Natural killer cell (primary cell): ENCODE results near the gene RCAN2. TPM values are rescaled to one million over a fixed set of nuclear protein-coding genes. Genes with fewer than 3 reads are reported as not detected.

Source experiments
- ATAC-seq, 3 donors: fragments of 150-1000 bp in 2 of 3; fragments of 200-7000 bp in 1 of 3; cut with Tn5 transposase; 1 replicate in 1 of 3; 2 replicates in 2 of 3; pipeline ENCODE4 v1.10.0; 2021; ENCODE audit warnings: mild to moderate bottlenecking in 2 of 3, moderate library complexity in 2 of 3
- DNase-seq, 2 donors: peaks; one replicate each; pipeline versions ENCODE4 v3.0.0 to v3.0.0-alpha.2; 2013 to 2021; ENCODE audit warnings: mixed read lengths in 1 of 2
- H3K27ac ChIP-seq: one replicate; pipeline ENCODE4 v1.5.1; 2013; ENCODE audit warnings: mild to moderate bottlenecking, low read length
- H3K27me3 ChIP-seq: one replicate; pipeline ENCODE4 v1.6.1; 2013; ENCODE audit warnings: low read length; ENCODE audit not compliant: control insufficient read depth, insufficient read depth
- H3K36me3 ChIP-seq: one replicate; pipeline ENCODE4 v1.6.1; 2013; ENCODE audit warnings: low read length; ENCODE audit not compliant: control insufficient read depth, insufficient read depth
- H3K4me1 ChIP-seq: one replicate; pipeline ENCODE4 v1.6.1; 2013; ENCODE audit warnings: low read length; ENCODE audit not compliant: control insufficient read depth, insufficient read depth
- H3K4me3 ChIP-seq: one replicate; pipeline ENCODE4 v1.5.1; 2013; ENCODE audit warnings: low read length
- H3K9me3 ChIP-seq: one replicate; pipeline ENCODE4 v1.6.1; 2013; ENCODE audit warnings: low read length; ENCODE audit not compliant: control insufficient read depth, insufficient read depth
- H3K27ac Mint-ChIP-seq, 2 donors: one replicate each; pipeline ENCODE4 v1.8.0; 2022; ENCODE audit warnings: mild to moderate bottlenecking in 2 of 2, mixed read lengths in 2 of 2, moderate library complexity in 1 of 2
- H3K27me3 Mint-ChIP-seq, 2 donors: one replicate each; pipeline ENCODE4 v1.8.0; 2022; ENCODE audit warnings: low read depth in 2 of 2, mixed read lengths in 2 of 2
- H3K36me3 Mint-ChIP-seq: one replicate; pipeline ENCODE4 v1.8.0; 2022; ENCODE audit warnings: mixed read lengths
- H3K4me1 Mint-ChIP-seq, 2 donors: one replicate each; pipeline ENCODE4 v1.8.0; 2022; ENCODE audit warnings: mixed read lengths in 2 of 2
- H3K4me3 Mint-ChIP-seq: one replicate; pipeline ENCODE4 v1.8.0; 2022; ENCODE audit warnings: mild to moderate bottlenecking, moderate library complexity, mixed read lengths
- H3K9me3 Mint-ChIP-seq, 2 donors: one replicate each; pipeline ENCODE4 v1.8.0; 2022; ENCODE audit warnings: mixed read lengths in 2 of 2
- WGBS: methylation state at CpG from one replicate; pipeline ENCODE4 v1.1.7; 2013; ENCODE audit warnings: missing lambda C conversion rate; ENCODE audit not compliant: insufficient coverage; 5-methylcytosine and 5-hydroxymethylcytosine counted together
- intact Hi-C: fragments of 100-400 bp; cut with micrococcal nuclease; formaldehyde crosslinking; loops from one replicate; pipeline ENCODE4 v1.14.2; 2022
- total RNA-seq, 4 donors: library from RNA; stranded (reverse); fragments of 120-200 nt in 1 of 4; gene quantifications; one replicate each; pipeline versions ENCODE4 v1.2.3 to v1.2.4, GENCODE V29; 2013 to 2022
- TF ChIP-seq, protein P1 (sequence below): fragments of 200-600 bp; IDR thresholded peaks from one replicate; pipeline ENCODE4 v1.8.0; 2022; ENCODE audit warnings: antibody characterized with exemption

RCAN2 gene
- total RNA-seq, 3 donors from 2014 or later (not counting 1 experiment from before 2014, with no cell fraction given): 0.43 TPM; not detected in 2

DNA sequence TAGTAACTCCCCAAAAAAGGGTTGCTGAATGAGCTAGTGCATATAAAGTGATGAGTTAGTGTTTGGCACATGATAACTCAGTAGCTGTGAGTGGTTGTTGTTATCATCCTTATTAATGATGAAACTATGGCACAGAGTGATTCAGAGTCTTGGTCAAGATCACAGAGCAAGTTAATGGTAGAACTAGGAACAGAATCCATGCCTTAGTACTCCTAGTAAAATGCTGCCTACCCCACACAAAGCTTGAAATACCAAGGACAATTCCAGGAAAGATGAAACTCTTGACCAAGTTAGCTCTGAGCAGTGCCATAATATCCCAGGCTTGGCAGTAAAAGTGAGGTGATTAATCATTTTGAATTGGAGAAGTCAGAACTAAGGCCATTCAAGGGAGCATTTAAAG lies 211.4 kb downstream of the RCAN2 start:
- no peaks in the 10 kb centered on the region for H3K36me3 Mint-ChIP-seq
- H3K4me3 Mint-ChIP-seq: no peak overlapping the region
- Histone ChIP-seq H3K9me3 (no peaks in the 10 kb centered on the region), H3K27ac (no peak overlapping the region), H3K36me3 (no peaks in the 10 kb centered on the region), H3K4me1 (no peaks in the 10 kb centered on the region), H3K27me3 (no peaks in the 10 kb centered on the region), H3K4me3 (no peak overlapping the region)
- no peak for DNase-seq
- TF ChIP-seq, protein P1, sequence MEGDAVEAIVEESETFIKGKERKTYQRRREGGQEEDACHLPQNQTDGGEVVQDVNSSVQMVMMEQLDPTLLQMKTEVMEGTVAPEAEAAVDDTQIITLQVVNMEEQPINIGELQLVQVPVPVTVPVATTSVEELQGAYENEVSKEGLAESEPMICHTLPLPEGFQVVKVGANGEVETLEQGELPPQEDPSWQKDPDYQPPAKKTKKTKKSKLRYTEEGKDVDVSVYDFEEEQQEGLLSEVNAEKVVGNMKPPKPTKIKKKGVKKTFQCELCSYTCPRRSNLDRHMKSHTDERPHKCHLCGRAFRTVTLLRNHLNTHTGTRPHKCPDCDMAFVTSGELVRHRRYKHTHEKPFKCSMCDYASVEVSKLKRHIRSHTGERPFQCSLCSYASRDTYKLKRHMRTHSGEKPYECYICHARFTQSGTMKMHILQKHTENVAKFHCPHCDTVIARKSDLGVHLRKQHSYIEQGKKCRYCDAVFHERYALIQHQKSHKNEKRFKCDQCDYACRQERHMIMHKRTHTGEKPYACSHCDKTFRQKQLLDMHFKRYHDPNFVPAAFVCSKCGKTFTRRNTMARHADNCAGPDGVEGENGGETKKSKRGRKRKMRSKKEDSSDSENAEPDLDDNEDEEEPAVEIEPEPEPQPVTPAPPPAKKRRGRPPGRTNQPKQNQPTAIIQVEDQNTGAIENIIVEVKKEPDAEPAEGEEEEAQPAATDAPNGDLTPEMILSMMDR: no peak
- no peak for ATAC-seq
- no peak overlapping the region for H3K27ac Mint-ChIP-seq
- H3K27me3 Mint-ChIP-seq: peaks cover 0 to 22% of the 10 kb centered on the region in 2 donors
- no peaks in the 10 kb centered on the region for H3K4me1 Mint-ChIP-seq
- no peaks in the 10 kb centered on the region for H3K9me3 Mint-ChIP-seq
- intact Hi-C loops: no loop called here

DNA sequence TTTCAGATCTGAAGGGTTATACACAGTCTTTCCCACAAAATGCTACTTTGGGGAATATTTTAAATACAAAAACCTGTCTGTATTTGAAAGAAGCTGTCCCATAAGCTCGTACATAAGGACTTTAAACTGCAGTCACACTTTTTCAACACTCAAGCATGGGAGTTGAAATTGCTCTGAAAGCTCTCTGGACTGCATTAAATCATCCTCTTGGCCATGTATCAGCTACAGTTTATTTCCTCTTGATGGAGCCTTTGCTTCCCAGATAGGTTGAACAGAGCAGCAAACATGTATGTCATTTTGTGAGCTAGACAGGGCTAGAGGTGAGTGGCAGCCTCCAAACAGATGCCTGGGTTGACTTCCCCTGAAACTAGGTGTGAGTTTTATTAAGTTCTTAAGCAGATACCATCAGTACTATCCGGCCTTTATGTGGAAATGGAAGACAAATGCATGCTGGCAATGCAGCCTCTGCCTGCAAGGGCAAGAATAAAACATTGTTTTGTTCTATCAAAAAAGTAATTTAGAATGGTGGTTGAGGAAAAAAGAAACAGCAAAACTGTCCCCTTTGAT lies 214.6 kb downstream of the RCAN2 start:
- Histone ChIP-seq H3K4me1 (no peaks in the 10 kb centered on the region), H3K27ac (no peak overlapping the region), H3K36me3 (no peaks in the 10 kb centered on the region), H3K4me3 (no peak overlapping the region), H3K27me3 (no peaks in the 10 kb centered on the region), H3K9me3 (no peaks in the 10 kb centered on the region)
- WGBS: 80% methylated on average over 2 of the region's 2 CpGs
- no peaks in the 10 kb centered on the region for H3K9me3 Mint-ChIP-seq
- H3K36me3 Mint-ChIP-seq: no peaks in the 10 kb centered on the region
- no peak overlapping the region for H3K4me3 Mint-ChIP-seq
- TF ChIP-seq, protein P1: no peak
- H3K4me1 Mint-ChIP-seq: peaks cover 0 to 9% of the 10 kb centered on the region in 2 donors
- DNase-seq (no peak), ATAC-seq (no peak)
- intact Hi-C loops: no loop called here
- peaks cover 0 to 22% of the 10 kb centered on the region in 2 donors for H3K27me3 Mint-ChIP-seq
- no peak overlapping the region for H3K27ac Mint-ChIP-seq

DNA sequence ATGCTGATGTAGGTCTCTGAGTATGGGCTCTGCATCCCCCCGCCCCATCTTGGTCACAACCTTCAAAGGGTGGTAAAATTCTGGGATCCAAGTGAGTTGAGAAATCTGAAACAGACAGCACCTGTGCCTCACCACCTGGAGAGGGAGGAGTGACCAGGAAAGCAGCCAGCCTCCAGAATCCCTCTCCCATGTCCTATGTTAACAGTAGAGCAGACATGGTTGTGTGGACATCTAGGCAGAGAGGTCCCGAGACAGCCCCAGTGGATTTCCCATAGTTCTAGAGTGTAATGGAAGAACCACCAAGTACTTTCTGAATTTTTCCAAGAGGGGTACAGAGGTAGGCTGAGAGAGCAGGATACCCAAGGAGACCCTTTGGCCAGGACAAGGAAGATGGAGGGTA lies 216.7 kb downstream of the RCAN2 start:
- Histone ChIP-seq H3K9me3 (no peaks in the 10 kb centered on the region), H3K27me3 (no peaks in the 10 kb centered on the region), H3K27ac (no peak overlapping the region), H3K4me1 (no peaks in the 10 kb centered on the region), H3K36me3 (no peaks in the 10 kb centered on the region), H3K4me3 (no peak overlapping the region)
- DNase-seq (no peak), ATAC-seq (no peak)
- H3K27ac Mint-ChIP-seq: no peak overlapping the region
- TF ChIP-seq, protein P1: no peak
- H3K4me1 Mint-ChIP-seq: peaks cover 0 to 9% of the 10 kb centered on the region in 2 donors
- intact Hi-C loops: no loop called here
- no peak overlapping the region for H3K4me3 Mint-ChIP-seq
- H3K36me3 Mint-ChIP-seq: no peaks in the 10 kb centered on the region
- no peaks in the 10 kb centered on the region for H3K9me3 Mint-ChIP-seq
- peaks cover 0 to 16% of the 10 kb centered on the region in 2 donors for H3K27me3 Mint-ChIP-seq
- 97% methylated on average over 2 of the region's 2 CpGs for WGBS

DNA sequence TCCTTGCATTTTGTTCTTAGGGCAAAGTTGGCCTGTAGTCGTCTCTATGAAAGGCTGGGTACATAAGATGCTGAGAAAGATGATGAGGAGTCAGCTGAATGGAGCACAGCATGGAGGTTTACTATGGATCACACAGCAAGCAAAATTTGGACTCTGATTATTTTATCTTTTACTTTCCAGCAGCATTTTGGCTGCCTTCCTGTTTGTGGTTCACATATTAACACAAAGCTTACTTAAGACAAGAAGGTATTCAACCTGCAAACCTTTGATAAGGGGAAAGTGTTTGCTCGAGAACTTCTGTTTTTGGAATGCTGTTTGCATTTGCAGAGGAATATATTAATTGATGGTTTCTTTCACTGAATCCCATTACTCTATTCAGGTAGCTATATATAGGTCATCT lies 217.3 kb downstream of the RCAN2 start:
- H3K27me3 ChIP-seq: no peaks in the 10 kb centered on the region
- no peak overlapping the region for H3K27ac Mint-ChIP-seq
- H3K4me3 ChIP-seq: no peak overlapping the region
- H3K27me3 Mint-ChIP-seq: peaks cover 0 to 10% of the 10 kb centered on the region in 2 donors
- WGBS: 17% methylated on average over 1 of the region's 2 CpGs
- H3K4me1 ChIP-seq: no peaks in the 10 kb centered on the region
- H3K36me3 ChIP-seq: no peaks in the 10 kb centered on the region
- H3K36me3 Mint-ChIP-seq: no peaks in the 10 kb centered on the region
- H3K9me3 ChIP-seq: no peaks in the 10 kb centered on the region
- TF ChIP-seq, protein P1: no peak
- no peak for ATAC-seq
- H3K27ac ChIP-seq: no peak overlapping the region
- H3K9me3 Mint-ChIP-seq: no peaks in the 10 kb centered on the region
- intact Hi-C loops: no loop called here
- peaks cover 0 to 9% of the 10 kb centered on the region in 2 donors for H3K4me1 Mint-ChIP-seq
- DNase-seq: no peak
- H3K4me3 Mint-ChIP-seq: no peak overlapping the region
